ENCODE results near the gene SUV39H2.

SUV39H2 gene, protein sequence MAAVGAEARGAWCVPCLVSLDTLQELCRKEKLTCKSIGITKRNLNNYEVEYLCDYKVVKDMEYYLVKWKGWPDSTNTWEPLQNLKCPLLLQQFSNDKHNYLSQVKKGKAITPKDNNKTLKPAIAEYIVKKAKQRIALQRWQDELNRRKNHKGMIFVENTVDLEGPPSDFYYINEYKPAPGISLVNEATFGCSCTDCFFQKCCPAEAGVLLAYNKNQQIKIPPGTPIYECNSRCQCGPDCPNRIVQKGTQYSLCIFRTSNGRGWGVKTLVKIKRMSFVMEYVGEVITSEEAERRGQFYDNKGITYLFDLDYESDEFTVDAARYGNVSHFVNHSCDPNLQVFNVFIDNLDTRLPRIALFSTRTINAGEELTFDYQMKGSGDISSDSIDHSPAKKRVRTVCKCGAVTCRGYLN

DNA sequence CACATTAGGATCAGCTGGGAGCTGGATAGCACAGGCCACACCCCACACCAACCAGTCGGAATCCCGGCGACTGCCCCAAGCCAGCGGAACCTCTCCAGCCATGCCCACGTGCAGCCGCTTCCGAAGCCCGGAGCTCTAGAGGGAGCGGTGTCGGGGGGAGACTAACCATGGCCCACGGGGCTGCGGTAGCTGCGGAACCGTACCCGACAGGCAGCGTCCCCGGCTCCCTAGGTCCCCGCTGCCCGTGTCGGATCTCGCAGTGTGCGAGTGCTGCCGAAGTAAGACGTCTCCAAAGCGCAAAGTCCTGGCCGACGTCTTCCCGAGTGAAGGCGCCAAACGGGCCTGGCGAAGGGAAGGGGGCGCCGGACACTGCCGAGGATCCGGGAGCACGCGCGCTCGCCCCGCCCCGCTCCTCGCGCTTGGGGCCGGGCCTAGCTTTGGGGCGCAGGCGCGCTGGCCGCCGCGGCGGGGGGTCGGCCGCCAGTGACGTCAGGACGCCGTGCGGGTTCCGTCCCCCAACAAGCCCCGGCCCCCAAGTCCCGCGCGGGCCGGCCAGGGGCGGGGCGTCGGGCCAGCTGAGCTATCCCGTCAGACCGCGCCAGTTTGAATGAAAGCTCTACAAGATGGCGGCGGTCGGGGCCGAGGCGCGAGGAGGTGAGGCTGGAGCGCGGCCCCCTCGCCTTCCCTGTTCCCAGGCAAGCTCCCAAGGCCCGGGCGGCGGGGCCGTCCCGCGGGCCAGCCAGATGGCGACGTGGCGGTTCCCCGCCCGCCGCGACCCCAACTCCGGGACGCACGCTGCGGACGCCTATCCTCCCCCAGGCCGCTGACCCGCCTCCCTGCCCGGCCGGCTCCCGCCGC, at the start of gene SUV39H2:
Gene SUV39H2 (plus strand): TSS at position 601 of the 858 bp plus-strand sequence. CDS start 23 bp downstream, at position 624.
- Histone ChIP-seq H3K27ac (ENCODE audit: low read depth in 2 of 2, low read length in 2 of 2) (peak within 1 kb of the TSS; percentile 95 to 97), H3K36me3 (ENCODE audit: control insufficient read depth in 2 of 2, insufficient read depth in 2 of 2, low read length in 2 of 2) (no peaks in the 10 kb centered on the region), H3K9ac (ENCODE audit: low read depth in 1 of 2, low read length in 2 of 2) (peak within 1 kb of the TSS; percentile 91 to 95), H3K4me3 (ENCODE audit: low read length in 2 of 2) (peak within 1 kb of the TSS; percentile 88 to 92), H3K4me1 (ENCODE audit: control insufficient read depth in 2 of 2, insufficient read depth in 2 of 2, low read length in 2 of 2) (peaks cover 3 to 14% of the 10 kb centered on the region in 2 donors), H3K9me3 (ENCODE audit: control insufficient read depth in 2 of 2, low read length in 2 of 2) (no peaks in the 10 kb centered on the region), H3K27me3 (ENCODE audit: control insufficient read depth in 2 of 2, insufficient read depth in 2 of 2, low read length in 2 of 2) (no peaks in the 10 kb centered on the region)

DNA sequence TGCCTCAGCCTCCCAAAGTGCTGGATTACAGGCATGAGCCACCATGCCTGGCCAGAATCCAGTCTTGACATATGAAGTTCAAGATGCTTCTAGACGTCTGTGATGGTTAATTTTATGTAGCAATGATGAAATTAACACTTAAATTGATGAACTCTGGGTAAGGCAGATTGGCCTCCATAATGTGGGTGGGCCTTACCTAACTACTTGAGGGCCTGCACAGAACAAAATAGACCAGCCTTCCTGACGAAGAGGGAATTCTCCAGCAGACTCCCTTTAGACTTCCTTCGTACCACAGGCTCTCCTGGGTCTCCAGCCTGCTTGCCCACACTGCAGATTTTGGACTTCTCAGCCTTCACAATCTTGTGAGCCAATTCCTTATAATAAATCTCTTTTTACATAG, 45.6 kb upstream of the SUV39H2 start:
- Histone ChIP-seq H3K4me1 (ENCODE audit: control insufficient read depth in 2 of 2, insufficient read depth in 2 of 2, low read length in 2 of 2) (peaks cover 0 to 12% of the 10 kb centered on the region in 2 donors), H3K4me3 (ENCODE audit: low read length in 2 of 2) (no peak overlapping the region), H3K9ac (ENCODE audit: low read depth in 1 of 2, low read length in 2 of 2) (no peak overlapping the region), H3K36me3 (ENCODE audit: control insufficient read depth in 2 of 2, insufficient read depth in 2 of 2, low read length in 2 of 2) (no peaks in the 10 kb centered on the region), H3K9me3 (ENCODE audit: control insufficient read depth in 2 of 2, low read length in 2 of 2) (no peaks in the 10 kb centered on the region), H3K27ac (ENCODE audit: low read depth in 2 of 2, low read length in 2 of 2) (no peak overlapping the region), H3K27me3 (ENCODE audit: control insufficient read depth in 2 of 2, insufficient read depth in 2 of 2, low read length in 2 of 2) (no peaks in the 10 kb centered on the region)

DNA sequence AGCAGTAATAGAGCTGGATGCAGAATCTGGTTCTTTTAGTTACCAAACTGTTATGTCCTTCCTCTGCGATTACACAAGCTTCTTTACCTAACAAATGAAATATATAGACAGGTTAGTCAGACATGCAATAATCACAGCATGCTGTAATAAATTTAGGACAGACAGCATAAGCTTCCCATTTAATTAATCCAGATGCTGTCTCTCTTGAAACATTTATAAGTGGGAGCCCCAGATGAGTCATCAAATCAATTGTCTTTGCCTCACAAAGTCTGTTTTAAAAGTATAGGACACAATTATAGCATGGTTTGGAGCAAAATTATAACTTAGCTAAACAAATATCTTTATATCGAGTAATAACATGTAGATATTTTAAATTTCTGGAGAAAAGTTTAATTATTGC, 42.5 kb upstream of the SUV39H2 start:
- Histone ChIP-seq H3K4me3 (ENCODE audit: low read length in 2 of 2) (no peak overlapping the region), H3K9me3 (ENCODE audit: control insufficient read depth in 2 of 2, low read length in 2 of 2) (no peaks in the 10 kb centered on the region), H3K27me3 (ENCODE audit: control insufficient read depth in 2 of 2, insufficient read depth in 2 of 2, low read length in 2 of 2) (no peaks in the 10 kb centered on the region), H3K36me3 (ENCODE audit: control insufficient read depth in 2 of 2, insufficient read depth in 2 of 2, low read length in 2 of 2) (peaks cover 3 to 4% of the 10 kb centered on the region in 2 donors), H3K27ac (ENCODE audit: low read depth in 2 of 2, low read length in 2 of 2) (no peak overlapping the region), H3K9ac (ENCODE audit: low read depth in 1 of 2, low read length in 2 of 2) (no peak overlapping the region), H3K4me1 (ENCODE audit: control insufficient read depth in 2 of 2, insufficient read depth in 2 of 2, low read length in 2 of 2) (peaks cover 5 to 12% of the 10 kb centered on the region in 2 donors)

DNA sequence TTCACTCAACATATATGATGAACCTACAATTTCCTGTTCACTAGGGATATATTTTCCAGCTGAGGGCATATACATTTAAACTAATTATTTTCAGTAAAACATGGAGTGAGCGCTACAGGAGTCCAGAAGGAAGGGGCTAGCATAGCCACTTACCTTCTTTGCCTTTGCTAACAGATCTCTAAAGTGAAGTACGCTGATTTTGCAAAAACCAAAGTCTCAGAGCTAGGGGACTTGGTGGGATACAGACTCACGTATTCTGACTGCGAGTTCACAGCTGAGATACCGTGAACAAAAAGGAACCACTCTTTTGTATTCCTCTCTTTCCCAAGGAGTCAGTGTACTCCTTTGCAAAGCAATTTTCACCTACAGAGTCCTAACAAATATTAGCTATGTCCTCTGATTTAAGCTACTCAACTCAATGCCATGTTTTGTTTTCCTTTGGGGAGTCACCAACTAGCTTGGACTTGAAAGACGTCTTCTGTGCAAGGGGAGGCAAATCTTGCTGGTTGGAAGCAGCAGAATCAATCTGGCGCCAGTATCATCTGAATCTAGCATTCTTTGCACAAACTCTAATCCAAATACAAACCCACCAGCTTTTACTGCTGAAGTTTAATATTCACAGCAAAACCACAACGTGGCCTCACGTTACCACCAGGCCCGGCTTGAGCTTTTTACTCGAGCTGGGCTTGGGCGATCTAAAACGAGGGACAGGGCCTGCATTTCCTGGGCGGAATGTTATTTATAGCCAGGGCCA, 41.5 kb upstream of the SUV39H2 start:
- H3K27me3 ChIP-seq (ENCODE audit: control insufficient read depth in 2 of 2, insufficient read depth in 2 of 2, low read length in 2 of 2): no peaks in the 10 kb centered on the region
- H3K27ac ChIP-seq (ENCODE audit: low read depth in 2 of 2, low read length in 2 of 2): peak overlapping the region; percentile 93 to 96
- peaks cover 12 to 13% of the 10 kb centered on the region in 2 donors for H3K36me3 ChIP-seq (ENCODE audit: control insufficient read depth in 2 of 2, insufficient read depth in 2 of 2, low read length in 2 of 2)
- H3K9me3 ChIP-seq (ENCODE audit: control insufficient read depth in 2 of 2, low read length in 2 of 2): no peaks in the 10 kb centered on the region
- peaks cover 5 to 12% of the 10 kb centered on the region in 2 donors for H3K4me1 ChIP-seq (ENCODE audit: control insufficient read depth in 2 of 2, insufficient read depth in 2 of 2, low read length in 2 of 2)
- H3K4me3 ChIP-seq (ENCODE audit: low read length in 2 of 2): peak overlapping the region; percentile 80 to 95
- peak overlapping the region; percentile 96 to 97 for H3K9ac ChIP-seq (ENCODE audit: low read depth in 1 of 2, low read length in 2 of 2)

DNA sequence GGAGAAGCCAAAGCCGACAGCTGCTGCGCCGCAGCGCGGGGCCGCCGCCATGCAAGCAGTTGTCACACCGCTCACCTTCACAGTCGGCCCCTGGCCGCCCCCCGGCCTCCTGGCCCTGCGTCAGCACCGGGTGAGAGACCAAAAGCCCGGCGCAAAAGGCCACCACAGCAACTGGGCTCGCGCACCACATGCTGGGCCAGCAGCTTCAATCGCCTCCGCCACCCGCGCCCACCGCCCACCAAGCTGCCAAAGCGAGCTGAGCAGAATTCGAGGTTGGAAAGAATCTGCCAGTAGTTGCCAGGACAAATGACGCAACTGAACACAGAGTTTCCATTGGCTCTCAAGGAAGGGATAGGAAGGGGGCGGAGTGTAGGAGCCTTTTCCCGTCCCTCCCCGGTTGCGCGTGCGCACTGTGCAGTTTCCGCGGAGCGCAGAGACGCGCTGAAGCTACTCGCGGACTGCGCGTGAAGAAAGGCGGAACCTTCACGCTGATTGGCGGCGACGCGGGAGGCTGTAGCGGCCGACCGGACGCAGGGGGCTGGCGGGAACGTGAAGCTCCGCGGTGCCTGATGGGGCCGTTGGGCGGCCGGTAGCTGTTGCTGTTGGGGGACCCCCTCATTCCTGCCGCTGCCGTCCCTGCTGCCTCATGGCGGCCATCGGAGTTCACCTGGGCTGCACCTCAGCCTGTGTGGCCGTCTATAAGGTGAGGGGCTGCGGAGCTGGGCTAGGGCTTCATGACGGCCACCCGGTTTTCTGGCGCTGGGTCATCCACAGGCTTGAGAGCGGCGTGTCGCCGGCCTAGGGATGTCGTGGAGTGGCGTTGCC, 40.7 kb upstream of the SUV39H2 start, which contains the start of the genes CDNF, HSPA14 and MSANTD7:
Gene CDNF (minus strand): TSS at position 281 of the 825 bp plus-strand sequence. CDS start 91 bp downstream, at position 190.
Gene HSPA14 (plus strand): TSS at position 550 of the 825 bp plus-strand sequence. CDS start 97 bp downstream, at position 647.
Gene MSANTD7 (plus strand): TSS at position 550 of the 825 bp plus-strand sequence. CDS start 3,979 bp downstream, outside the sequence.
- Histone ChIP-seq H3K9ac (ENCODE audit: low read depth in 1 of 2, low read length in 2 of 2) (peak within 1 kb of the TSS; percentile 97 to 98), H3K36me3 (ENCODE audit: control insufficient read depth in 2 of 2, insufficient read depth in 2 of 2, low read length in 2 of 2) (peaks cover 20 to 21% of the 10 kb centered on the region in 2 donors), H3K27ac (ENCODE audit: low read depth in 2 of 2, low read length in 2 of 2) (peak within 1 kb of the TSS; percentile 93 to 96), H3K27me3 (ENCODE audit: control insufficient read depth in 2 of 2, insufficient read depth in 2 of 2, low read length in 2 of 2) (no peaks in the 10 kb centered on the region), H3K4me3 (ENCODE audit: low read length in 2 of 2) (peak within 1 kb of the TSS; percentile 90 to 95), H3K4me1 (ENCODE audit: control insufficient read depth in 2 of 2, insufficient read depth in 2 of 2, low read length in 2 of 2) (peaks cover 5 to 12% of the 10 kb centered on the region in 2 donors), H3K9me3 (ENCODE audit: control insufficient read depth in 2 of 2, low read length in 2 of 2) (no peaks in the 10 kb centered on the region)

DNA sequence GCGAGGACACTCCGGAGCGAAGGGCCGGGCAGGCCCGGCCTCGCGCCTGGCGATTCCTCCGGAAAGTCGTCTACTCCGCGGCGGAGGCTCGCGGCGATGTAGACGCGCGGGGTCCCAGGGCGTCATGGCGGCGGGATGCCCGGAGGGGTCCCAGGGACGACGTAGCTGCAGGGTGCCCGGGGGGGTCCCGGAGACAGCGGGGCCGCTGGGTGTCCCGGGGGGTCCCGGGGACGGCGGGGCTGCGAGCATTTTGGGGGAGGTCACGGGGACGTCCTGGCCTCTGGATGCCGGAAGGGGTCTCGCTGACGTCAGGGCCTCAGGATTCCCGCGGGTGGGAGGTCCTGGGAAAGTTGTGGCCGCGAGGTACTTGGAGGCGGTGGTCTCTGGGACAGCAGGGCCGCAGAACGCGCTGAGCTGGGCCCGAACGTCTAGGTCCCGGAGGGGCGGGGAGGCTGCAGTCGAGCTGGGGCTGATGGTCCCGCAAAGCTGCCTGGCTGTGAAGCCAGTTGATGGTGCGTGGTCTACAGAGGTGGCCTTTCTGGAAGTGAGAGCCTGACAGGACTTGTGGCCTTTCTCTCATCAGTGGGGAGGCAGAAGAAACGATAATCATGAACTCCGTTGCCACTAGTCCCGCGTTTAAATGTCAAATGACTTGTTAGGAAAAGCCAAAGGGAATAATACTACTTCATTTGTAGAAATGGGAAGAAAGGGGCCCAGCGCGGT, 39.9 kb upstream of the SUV39H2 start:
- Histone ChIP-seq H3K4me3 (ENCODE audit: low read length in 2 of 2) (peak overlapping the region; percentile 90 to 95), H3K36me3 (ENCODE audit: control insufficient read depth in 2 of 2, insufficient read depth in 2 of 2, low read length in 2 of 2) (peaks cover 28 to 29% of the 10 kb centered on the region in 2 donors), H3K9me3 (ENCODE audit: control insufficient read depth in 2 of 2, low read length in 2 of 2) (no peaks in the 10 kb centered on the region), H3K27me3 (ENCODE audit: control insufficient read depth in 2 of 2, insufficient read depth in 2 of 2, low read length in 2 of 2) (no peaks in the 10 kb centered on the region), H3K4me1 (ENCODE audit: control insufficient read depth in 2 of 2, insufficient read depth in 2 of 2, low read length in 2 of 2) (peaks cover 5 to 12% of the 10 kb centered on the region in 2 donors), H3K9ac (ENCODE audit: low read depth in 1 of 2, low read length in 2 of 2) (peak overlapping the region; percentile 97 to 98), H3K27ac (ENCODE audit: low read depth in 2 of 2, low read length in 2 of 2) (peak overlapping the region; percentile 92 to 96)

DNA sequence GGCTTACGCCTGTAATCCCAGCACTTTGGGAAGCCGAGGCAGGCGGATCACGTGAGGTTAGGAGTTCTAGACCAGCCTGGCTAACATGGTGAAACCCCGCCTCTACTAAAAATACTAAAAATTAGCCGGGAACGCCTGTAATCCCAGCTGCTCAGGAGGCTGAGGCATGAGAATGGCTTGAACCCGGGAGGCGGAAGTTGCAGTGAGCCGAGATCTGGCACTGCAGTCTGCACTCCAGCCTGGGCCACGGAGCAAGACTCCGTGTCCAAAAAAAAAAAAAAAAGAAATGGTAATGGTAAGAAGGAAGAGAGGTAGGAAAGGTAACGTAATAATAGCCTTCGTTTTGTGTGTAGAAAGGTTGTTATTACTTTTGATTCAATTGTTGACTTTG, 39.4 kb upstream of the SUV39H2 start:
- H3K9me3 ChIP-seq (ENCODE audit: control insufficient read depth in 2 of 2, low read length in 2 of 2): no peaks in the 10 kb centered on the region
- peaks cover 5 to 12% of the 10 kb centered on the region in 2 donors for H3K4me1 ChIP-seq (ENCODE audit: control insufficient read depth in 2 of 2, insufficient read depth in 2 of 2, low read length in 2 of 2)
- H3K9ac ChIP-seq (ENCODE audit: low read depth in 1 of 2, low read length in 2 of 2): peak overlapping the region; percentile 97 to 98
- no peaks in the 10 kb centered on the region for H3K27me3 ChIP-seq (ENCODE audit: control insufficient read depth in 2 of 2, insufficient read depth in 2 of 2, low read length in 2 of 2)
- peak overlapping the region; percentile 92 to 96 for H3K27ac ChIP-seq (ENCODE audit: low read depth in 2 of 2, low read length in 2 of 2)
- H3K36me3 ChIP-seq (ENCODE audit: control insufficient read depth in 2 of 2, insufficient read depth in 2 of 2, low read length in 2 of 2): peaks cover 34% of the 10 kb centered on the region in 2 donors
- peak overlapping the region; percentile 90 to 95 for H3K4me3 ChIP-seq (ENCODE audit: low read length in 2 of 2)

DNA sequence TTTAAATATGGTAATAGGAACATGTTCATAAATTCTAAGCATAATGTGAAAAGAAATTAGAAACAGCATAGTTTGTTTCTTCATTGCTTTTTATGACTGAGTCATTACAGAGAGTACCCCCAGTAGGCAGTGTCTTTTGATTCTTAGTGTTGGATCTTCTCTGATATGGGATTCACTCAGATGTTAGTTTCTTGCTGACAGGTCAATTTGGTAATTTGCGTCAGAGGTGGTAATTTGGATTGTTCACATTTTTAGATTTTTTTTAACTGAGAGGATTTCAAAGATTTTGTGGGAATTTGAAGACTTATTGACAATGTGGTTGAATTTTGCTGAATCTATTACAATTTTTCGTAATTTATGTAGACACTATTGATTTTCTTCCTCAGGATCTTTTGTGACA, 38.5 kb upstream of the SUV39H2 start:
- no peaks in the 10 kb centered on the region for H3K9me3 ChIP-seq (ENCODE audit: control insufficient read depth in 2 of 2, low read length in 2 of 2)
- H3K4me3 ChIP-seq (ENCODE audit: low read length in 2 of 2): no peak overlapping the region
- H3K4me1 ChIP-seq (ENCODE audit: control insufficient read depth in 2 of 2, insufficient read depth in 2 of 2, low read length in 2 of 2): peaks cover 5 to 7% of the 10 kb centered on the region in 2 donors
- no peak overlapping the region for H3K9ac ChIP-seq (ENCODE audit: low read depth in 1 of 2, low read length in 2 of 2)
- peaks cover 40 to 41% of the 10 kb centered on the region in 2 donors for H3K36me3 ChIP-seq (ENCODE audit: control insufficient read depth in 2 of 2, insufficient read depth in 2 of 2, low read length in 2 of 2)
- no peak overlapping the region for H3K27ac ChIP-seq (ENCODE audit: low read depth in 2 of 2, low read length in 2 of 2)
- no peaks in the 10 kb centered on the region for H3K27me3 ChIP-seq (ENCODE audit: control insufficient read depth in 2 of 2, insufficient read depth in 2 of 2, low read length in 2 of 2)
